Fibroblast of the conjunctiva (primary cell): ENCODE results near the gene KLK2.

Source experiments
- DNase-seq: peaks from one replicate; pipeline ENCODE4 v3.0.0-alpha.2; 2010; ENCODE audit warnings: low read depth

Gene KLK2

GRCh38 chr19:50873056-50873455 is at the start of gene KLK2:
TSS of gene KLK2 (plus strand) at chr19:50873439. CDS start at chr19:50873474, 35 bp downstream.
- no peak for DNase-seq

GRCh38 chr19:50826492-50827240 is 46.6 kb upstream of the KLK2 start:
- no peak for DNase-seq

DNA sequence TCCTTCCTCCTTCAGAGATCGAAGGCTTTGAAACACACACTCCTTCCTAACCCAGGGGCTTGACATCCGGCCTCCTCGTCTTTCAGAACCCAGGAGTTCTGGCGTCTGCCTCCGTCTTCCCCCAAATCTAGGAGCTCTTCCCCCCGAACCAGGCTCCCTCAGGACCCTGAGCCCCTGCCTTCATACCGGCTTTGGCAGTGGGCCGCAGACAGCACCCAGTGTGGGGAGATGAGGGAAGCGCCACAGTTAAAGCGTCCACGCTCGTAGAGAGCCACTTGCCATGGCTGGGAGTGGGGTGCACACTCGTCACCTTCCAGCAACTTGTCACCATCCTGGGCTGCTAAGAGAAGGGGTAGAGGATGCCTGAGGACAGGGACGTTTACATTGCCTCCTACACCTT is 45.8 kb upstream of the KLK2 start:
- DNase-seq = no peak

DNA sequence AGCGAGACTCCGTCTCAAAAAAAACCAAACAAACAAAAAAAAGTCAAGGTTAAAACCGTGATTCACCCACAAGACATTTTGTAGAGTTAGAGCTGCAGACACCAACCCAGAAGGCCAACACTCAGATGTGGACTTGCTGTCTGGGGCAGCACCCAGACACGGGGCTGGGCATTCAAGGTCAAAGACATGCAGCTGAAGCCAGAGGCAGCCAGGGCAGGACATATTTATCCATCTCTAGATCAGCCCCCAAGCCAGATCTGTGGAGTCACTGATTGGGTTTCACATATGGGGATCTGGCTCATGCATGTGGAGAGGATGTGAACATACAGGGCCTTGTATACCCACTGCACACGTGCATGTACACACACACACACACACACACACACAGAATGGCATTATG is 43.4 kb upstream of the KLK2 start:
- no peak for DNase-seq

DNA sequence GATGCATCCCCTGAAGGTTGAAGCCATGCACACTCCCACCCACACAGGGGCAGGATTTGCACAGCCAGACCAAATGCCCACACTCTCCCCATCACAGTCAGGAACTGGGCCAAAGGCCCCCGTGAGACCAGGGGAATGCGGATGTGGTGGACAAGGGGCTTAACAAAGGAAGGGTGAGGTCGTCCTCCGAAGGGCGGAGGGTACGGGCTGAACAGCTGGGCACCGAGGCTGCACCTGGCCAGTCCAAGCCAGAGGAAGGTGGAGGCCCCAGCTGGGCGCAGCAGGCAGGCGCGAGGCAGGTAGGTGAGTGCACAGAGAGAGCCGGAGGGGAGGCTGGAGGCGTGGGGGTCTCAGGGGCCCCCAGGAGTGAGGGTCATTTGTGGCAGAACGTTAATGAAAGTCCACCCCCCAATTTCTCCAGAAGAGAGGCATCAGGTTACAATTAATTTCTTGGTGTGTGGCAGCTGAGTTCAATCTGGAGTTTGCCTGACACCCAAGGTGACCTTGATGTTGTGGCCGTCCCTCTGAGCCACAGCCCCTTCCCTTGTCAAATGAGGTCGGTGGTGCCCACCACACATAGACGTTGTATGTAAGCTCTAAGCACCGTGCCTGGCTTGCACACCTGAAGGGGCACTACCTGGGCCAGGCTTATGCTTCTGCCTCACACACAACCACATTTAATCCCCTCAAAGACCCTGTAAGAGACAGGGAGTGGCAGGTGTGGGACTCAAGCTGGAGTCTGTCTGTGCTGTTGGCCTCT is 42.8 kb upstream of the KLK2 start:
- no peak for DNase-seq

DNA sequence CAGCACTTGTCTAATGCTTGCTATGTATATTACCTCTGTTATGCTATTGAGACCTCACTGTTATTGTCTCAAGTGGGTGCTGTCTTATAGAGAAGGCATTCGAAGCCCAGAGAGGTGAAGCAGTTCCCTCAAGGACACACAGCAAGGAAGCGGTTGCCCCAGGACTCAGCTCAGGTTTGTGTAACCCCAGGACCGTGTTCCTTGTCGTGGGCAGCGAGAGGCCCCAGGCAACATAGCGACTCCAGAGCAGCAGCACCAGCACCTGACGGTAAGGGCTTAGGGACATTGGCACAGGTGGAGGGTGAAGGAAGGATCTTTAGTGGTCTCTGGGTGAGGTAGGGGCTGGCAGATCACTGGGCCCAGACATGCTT is 42.2 kb upstream of the KLK2 start:
- no peak for DNase-seq

DNA sequence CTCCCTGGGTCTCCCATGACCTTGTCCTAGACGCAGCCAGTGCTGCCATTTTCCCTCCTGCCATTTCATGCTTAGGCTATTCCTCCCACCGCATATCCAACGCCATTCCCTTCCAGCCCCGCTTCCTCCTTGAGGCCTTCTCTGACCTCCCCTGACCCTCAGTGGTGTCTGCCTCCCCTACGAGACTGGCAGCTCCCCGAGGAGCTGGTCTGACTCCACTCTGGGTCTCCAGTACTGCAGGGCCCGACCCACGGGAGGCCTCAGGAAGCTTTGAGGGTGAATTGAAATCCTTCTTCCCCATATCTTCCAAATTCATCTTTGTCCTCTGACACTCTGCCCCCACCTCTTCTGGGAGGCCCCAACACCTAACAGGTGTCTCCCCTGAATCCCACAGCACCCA is 40.6 kb upstream of the KLK2 start:
- no peak for DNase-seq

DNA sequence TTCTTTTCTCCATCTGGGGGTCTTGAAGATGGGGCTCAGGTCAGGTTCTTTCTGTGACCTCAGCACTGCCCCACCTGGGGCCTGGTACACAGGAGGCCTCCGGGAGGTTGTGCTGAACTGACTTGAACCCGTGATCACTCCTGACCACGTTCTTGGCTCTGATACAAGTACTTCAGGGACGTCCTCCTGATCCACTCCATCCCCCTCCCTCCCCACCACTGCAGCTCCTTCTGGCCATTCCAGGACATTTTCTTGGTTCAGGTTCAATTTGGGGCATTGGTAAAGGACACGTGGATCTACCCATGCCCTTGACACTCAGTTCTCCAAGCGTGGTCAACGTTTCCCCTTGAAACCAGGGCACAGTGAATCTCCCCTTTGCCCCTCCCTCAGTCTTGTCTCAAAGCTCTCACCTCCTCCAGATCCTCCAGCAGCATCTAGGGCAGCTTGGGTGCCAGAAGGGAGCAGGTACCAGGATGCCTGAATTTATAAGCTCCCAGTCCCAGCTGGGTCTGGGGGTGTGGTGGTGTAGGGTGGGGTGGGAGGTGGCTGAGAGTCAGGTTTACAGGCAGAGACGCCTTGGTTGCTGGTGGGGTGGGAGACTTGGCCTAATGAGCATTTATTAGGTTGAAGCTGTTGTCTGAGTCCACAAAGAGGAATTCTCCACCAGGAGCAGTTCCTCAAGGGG is 40.0 kb upstream of the KLK2 start, which contains the start of gene KLK15:
KLK15 (minus strand) TSS at position 458 of the 685 bp plus-strand sequence. CDS start 2,082 bp downstream, outside the sequence.
- no peak for DNase-seq

DNA sequence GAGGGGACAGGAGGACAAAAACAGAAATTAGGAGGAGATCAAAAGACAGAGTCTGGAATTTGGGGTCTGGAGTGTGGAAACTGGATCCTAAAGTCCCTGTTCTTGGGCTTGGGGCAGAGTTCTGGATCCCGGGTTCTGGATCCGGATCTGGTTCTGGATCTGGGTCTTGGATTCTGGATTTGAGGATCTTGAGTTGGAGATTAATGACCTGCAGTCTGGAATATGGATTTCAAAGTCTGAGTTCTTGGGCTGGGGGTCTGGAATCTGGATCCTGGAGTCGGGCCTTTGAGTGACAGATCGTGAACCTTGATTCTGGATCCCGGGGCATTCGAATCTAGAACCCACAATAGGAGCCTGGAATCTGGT is 39.5 kb upstream of the KLK2 start:
- no peak for DNase-seq

DNA sequence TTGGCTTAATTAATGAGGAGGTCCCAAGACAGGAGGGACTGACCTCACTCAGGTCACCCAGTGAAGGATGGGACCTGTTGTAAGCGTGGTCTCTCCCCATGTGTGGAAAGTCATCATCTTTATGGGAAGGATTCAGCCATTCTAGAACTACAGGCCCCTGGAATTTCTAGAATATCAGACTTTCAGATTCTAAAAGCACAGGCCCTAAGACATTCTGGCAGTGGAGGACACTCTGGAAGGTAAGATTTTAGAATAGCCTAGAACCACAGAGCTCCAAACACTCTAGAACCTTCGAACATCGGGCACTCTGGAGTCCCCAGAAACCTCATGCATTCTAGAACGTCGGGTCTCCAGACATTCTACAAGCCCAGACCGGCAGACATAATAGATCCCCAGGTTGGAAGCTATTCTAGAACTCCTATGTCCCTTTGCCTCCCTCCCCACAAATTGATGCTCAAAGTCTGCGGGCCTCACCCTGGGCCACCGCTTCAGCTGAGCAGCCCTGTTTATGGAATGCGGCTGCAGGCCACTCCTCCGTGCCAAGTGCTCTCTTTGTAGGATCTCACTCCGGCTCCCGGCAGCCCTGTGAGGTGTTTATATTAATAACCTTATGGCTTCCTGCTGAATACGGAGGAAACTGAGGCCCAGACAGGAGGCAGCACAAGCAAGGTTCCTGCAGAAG is 38.0 kb upstream of the KLK2 start:
- no peak for DNase-seq

- DNase-seq = peak; percentile 2
These were observed 37.3 kb upstream of the KLK2 start for GRCh38 chr19:50835785-50836542.

DNA sequence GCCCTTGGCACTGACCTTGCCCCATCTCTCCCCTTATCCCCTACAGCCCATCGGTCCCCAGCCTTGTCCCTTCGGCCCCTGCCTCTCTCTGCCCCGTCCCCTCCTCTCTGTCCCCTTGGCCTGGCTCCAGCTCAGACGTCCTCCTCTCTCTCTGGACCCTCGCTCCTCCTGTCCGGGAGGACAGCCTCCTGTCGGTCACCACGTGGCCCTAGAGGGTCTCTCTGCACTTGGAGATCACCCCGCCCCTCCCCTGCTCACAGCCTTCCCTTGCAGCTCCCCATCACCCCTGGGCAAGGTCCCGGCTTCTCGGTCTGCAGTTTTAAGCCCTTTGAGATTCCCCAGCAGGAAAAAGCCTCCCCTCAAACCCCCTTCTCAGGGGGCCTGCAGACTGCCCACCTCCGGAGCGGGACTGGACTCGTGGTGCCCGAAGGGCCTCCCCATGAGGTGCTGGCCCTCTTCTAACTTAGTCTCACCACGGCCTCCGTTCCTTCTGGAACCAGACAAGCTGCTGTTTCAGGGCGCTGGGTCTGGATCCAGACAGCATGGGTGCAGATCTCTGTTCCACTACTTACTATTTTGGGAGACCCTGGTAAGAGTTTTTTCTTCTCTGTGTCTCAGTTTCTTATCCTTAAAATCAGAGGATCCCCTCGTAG is 36.6 kb upstream of the KLK2 start:
- no peak for DNase-seq

DNA sequence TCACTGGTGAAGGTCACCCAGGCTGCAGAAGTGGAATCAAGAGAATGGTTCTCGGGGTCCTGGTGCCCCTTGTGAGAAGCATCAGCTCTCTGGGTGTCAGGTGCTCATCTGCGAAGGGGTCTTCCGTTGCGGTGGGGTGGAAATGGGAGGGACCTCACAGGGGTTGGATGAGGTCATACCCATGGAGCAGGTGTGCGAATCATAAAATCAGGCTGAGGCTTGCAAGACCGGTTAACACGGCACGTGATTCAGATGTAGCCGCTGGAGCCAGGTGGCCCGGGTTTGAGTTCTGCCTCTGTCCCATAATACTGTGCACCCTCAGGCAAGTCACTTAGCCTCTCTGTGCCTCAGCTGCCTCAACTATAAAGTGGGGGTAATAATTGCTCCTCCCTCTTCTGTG is 35.9 kb upstream of the KLK2 start:
- no peak for DNase-seq

- DNase-seq = no peak
These were observed 35.0 kb upstream of the KLK2 start for GRCh38 chr19:50838239-50838638.

GRCh38 chr19:50839712-50840655 is 33.3 kb upstream of the KLK2 start:
- DNase-seq = no peak

DNA sequence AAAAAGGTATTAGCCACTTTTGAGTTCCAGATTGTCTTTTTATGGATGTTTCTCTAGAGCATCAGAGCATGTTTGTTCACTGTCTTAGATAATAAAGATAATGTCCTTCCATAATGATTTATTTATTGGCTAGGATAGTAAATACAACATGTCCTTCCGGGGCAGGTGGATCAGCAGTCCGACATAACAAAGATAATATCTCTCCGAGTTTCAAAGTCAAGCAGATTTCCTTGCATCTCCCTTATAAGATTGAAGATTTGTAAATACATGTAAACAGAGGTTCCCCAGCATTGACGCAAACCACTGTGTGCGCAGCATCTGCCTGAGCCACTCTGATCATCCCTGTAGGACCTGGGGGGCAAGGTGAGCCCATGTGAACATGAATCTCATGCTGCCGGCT is 31.1 kb upstream of the KLK2 start:
- DNase-seq = no peak

- DNase-seq = no peak
These were observed 30.0 kb upstream of the KLK2 start for GRCh38 chr19:50843205-50843604.

DNA sequence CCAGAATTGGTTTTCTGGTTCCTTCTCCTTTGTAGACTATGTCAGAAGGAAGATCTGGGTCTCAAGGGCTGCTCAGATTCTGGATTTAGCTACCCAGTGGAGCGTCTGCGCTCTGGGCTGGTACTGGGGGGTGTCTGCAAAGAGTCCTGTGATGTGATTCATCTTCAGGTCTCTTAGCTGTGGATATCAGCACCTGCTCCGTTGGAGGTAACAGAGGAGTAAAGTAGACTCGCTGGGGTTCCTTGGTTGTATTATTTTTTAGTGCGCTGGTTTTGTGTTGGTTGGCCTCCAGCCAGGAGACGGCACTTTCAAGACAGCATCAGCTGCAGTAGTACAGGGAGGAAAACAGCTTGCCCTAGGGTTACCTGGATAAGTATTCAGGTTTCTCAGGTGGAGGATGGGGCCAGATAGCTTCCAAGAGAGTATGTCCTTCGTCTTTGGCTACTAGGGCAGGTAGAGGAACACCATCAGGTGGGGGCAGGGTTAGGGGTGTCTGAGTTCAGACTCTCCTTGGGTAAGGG is 29.5 kb upstream of the KLK2 start:
- DNase-seq = no peak

GRCh38 chr19:50844296-50844935 is 28.8 kb upstream of the KLK2 start:
- no peak for DNase-seq
